HUDEP-2 (cell line): Measurements from ENCODE around the gene AKAP13.

Experiments
- DNase-seq, 76 experiments: peaks; one replicate each; lab custom pipeline; 2025; ENCODE audit not compliant: unreplicated experiment in 76 of 76; lab: John Stamatoyannopoulos, UW

Gene AKAP13

DNA sequence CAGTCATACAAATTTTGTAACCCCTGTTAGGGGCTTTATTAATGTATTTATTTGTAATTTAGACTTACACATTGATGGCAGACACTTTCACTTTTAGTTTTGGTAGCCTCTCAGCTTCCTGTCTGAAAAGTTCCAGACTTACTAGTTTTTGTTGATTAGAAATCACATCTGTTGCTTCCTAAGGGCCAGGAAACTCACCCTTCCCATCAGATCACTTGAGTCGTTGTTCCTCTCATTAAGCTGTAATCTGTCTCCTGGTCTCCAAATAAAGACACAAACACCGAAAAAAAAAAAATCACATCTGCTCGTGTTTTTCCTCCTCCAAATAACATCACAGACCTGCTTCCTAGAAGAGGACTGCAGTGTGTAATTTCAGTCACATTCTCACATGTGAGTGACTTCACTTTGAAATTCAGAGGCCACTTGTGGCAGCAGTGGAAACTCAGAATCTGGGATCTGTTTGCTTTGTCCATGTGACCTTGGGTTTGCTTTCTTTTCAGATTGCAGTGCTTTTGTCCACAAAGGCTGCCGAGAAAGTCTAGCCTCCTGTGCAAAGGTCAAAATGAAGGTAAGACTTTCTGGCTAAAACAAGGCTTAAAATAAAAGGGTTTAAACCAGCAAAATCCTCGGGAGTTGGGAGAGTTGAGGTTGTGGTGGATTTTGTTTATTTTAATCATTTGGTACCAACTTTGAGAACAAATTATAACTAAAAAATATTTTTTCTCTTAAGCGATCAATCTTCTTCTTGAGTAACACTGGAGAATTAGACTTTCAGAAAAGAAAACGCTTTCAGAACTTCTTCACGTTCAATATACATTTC, 327.3 kb downstream of the AKAP13 start:
- DNase-seq, result peak in 2 of 76 experiments; percentile 16 to 31

DNA sequence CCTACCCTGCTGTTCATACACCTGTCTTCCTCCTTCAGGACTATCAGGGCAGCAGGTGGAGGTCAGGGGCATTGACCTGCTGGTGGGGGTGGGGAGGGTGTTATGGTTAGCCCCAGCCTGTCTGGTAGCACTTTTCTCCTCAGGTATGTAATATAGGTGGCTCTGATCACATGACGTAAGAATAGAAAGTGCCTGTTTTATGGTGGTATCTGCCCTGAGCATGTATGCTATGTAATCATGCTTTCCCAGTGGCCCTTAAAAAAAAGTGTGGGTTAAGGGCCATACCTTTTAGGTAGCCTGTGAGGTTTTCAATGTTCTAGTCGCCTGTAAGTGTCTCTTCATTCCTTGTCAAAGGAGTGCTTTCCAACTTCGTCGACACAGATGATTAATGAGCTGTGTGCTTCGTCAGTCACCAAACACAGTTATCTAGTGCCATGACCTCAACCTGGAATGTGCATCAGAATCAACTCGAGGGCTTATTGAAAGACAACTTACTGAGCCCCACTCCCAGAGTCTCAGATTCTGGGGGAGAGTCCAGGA, 328.1 kb downstream of the AKAP13 start:
- no peak for DNase-seq

DNA sequence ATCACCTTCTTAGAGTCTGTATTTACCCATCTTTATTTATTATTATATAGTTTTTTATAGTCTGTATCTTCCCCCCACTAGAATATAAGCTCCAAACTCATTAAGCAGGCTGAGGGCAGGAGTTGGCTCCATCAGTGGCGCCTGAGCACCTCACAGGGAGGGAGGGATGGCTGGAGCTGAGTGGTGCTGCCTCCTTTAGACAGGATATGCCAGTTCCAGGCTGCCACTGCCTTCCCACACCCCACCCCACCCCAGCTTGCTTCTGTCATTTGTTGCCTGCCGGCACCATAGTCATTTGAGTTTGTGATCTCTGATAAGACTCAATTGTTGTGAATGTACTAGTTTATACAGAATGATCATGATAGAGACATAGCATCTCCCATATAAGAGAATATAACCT, 328.8 kb downstream of the AKAP13 start:
- DNase-seq, result no peak

DNA sequence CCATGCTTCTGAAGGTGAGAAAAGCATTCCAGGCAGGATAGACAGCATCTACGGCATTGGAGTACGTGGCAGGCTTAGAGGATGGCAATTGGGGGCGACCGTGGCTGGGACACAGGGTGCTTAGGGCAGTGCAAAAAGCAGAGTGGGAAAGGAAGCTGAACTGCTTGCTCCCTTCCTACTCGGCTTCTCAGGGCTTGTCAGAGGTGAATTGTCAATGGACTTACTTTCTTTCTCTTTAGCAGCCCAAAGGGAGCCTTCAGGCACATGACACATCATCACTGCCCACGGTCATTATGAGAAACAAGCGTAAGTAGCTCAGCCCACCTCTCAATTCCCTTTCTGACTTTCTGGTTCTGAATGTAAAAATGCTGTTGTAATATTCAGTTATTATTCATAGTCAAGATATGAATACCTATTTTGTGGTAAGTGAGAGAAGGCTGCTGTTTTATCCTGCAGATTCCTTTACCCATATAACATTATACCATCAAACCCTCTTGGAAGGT, 330.0 kb downstream of the AKAP13 start:
- no peak for DNase-seq

DNA sequence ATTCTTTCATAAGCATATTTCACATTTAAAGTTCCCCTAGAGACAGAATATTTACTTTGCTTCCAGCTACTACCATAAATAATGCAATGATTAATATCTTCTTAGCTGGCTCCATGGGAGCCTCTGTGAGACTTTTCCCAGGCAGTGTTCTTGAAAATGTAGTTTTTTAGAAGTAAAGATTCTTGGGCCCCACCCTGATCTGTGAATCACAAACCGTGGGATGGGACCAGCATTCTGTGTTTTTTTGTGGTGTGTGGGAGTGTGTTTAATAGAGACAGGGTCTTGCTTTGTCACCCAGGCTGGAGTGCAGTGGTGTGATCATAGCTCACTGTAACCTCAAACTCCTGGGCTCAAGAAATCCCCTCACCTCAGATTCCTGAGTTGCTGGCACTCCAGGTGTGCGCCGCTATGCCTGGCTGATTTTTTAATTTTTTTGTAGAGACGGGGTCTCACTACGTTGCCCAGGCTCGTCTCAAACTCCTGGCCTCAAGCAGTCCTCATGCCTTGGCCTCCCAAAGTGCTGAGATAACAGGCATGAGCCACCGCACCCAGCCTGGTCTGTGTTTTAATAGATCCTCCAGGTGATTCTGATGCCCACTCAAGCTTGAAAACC, 331.3 kb downstream of the AKAP13 start:
- no peak for DNase-seq

GRCh38 chr15:85716261-85716660, 335.9 kb downstream of the AKAP13 start:
- no peak for DNase-seq

DNA sequence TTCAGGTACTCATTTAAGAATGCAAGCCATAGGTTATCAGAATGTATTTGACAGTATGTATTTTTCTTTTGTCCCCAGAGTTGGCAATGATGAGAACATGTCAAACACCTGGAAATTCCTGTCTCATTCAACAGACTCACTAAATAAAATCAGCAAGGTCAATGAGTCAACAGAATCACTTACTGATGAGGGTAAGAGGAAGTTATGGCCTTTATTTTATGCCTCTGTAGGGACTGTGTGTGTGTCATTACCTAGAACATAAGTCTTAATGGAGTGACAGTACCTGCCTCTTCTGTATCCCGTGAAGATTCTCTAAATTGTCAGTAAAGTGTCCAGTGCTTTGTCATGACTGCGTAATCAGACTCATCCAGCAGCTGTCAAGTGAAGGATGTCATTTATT, 336.8 kb downstream of the AKAP13 start:
- no peak for DNase-seq

DNA sequence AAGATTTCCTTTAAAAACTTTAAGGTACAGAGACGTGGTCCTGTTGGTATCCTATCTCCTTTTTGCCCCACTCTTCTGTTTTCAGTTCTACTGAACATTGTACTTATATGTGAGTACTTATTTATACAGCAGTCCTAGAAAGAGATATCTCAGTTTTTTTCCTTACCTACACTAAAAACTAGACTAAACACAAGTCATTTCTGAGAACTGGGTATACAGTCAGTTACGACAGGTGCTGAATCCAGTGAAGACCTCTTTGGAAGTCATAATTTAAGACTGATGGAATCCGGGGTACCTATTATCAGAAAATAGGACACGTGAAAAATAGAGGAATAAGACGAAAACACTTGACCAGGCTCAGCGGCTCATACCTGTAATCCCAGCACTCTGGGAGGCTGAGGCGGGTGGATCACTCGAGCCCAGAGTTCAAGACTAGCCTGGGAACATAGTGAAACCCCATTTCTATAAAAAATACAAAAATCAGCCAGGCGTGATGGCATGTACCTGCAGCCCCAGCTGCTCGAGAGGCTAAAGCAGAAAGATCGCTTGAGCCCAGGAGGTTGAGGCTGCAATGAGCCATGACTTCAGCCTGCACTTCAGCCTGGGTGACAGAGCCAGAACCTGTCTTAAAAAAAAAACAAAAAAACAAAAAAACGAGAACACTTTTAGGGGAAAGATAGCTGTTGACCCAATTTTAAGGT, 338.0 kb downstream of the AKAP13 start:
- DNase-seq, result no peak

DNA sequence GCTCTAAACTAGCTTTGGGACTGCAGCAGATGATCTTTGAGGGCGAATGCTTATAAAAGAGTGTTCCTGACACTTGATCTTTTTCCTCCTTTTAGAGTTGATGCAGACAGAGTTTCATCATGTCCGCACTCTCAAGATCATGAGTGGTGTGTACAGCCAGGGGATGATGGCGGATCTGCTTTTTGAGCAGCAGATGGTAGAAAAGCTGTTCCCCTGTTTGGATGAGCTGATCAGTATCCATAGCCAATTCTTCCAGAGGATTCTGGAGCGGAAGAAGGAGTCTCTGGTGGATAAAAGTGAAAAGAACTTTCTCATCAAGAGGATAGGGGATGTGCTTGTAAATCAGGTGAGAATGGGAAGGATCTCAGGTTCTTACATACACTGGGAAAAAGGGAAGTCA, 338.6 kb downstream of the AKAP13 start:
- DNase-seq, result no peak

DNA sequence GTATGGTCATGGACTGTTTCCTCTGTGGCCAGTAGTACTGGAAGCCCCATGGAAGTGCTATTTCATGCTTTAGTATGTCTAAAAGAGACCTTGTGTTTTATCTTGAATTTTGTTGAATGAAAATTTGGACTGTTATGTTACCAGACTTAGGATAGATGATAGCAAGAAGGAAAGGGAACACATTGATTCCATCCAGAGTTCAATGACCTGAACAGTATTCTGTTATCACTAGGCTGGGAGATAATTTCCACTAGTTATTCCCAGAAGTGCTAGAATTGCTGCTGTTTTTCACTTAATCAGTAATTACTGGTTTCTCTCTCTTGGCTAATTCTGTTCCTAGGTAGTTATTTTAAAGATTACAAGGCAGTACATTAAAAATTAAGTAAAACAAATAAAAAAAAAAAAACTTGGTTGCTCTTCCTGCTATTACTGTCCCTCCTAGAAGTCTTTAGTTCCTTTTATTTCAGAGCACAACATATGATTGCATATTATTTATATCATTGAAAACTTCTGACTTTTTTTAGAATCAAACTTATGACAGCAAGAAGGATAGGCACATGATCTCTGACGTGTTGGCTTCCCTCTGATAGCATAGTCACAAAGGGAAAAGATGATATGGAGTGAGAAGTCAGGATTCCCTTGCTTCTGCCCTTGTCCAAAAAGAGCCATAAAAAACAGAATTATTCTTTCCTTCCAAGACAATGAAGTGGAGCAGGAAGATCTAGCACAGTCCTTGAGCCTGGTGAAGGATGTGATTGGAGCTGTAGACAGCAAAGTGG, 342.2 kb downstream of the AKAP13 start:
- no peak for DNase-seq

GRCh38 chr15:85723960-85724945, 343.9 kb downstream of the AKAP13 start:
- DNase-seq, result peak in 3 of 76 experiments; percentile 4 to 19 (median 10)

DNA sequence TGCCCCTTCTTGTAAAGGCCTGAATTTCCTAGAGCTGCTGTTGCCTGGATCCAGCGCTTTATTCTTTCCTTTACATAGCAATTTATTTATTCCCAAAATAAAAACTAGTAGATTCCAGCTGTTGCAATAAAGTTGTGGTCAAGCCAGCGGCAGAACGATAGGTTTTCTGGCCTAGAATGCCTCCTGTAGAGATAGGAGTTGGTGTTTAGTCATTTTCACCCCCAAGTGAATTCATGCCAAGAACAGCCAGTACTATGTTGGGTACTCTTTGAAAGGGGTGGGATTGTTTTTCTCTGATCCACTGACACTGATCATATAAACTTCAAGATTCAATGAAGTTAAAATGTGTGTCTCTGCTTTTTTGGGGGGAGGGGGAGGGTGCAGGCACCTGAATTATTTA, 344.6 kb downstream of the AKAP13 start:
- DNase-seq, result peak in 4 of 76 experiments; percentile 13 to 35 (median 20)

GRCh38 chr15:85725564-85725963, 345.2 kb downstream of the AKAP13 start:
- DNase-seq, result no peak

- DNase-seq, result no peak
Observed at GRCh38 chr15:85726454-85726853, 346.1 kb downstream of the AKAP13 start.

DNA sequence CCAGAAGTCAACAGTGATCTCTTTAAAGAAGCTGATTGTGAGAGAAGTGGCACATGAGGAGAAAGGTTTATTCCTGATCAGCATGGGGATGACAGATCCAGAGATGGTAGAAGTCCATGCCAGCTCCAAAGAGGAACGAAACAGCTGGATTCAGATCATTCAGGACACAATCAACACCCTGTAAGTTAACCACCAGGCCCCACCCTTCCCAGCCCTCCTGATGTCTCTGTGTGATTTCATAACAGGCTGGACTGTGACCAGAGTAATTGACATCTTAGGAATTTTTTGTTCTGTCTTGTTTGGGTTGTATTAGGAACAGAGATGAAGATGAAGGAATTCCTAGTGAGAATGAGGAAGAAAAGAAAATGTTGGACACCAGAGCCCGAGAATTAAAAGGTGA, 346.7 kb downstream of the AKAP13 start:
- peak in 1 of 76 experiments; percentile 6 for DNase-seq

GRCh38 chr15:85730001-85730820, 349.8 kb downstream of the AKAP13 start:
- DNase-seq, result peak in 38 of 76 experiments; percentile 6 to 60 (median 40)

- no peak for DNase-seq
Observed at GRCh38 chr15:85733416-85733815, 353.0 kb downstream of the AKAP13 start.

GRCh38 chr15:85737061-85737460, 356.7 kb downstream of the AKAP13 start:
- no peak for DNase-seq
